ENCODE measurements around the gene IL27RA.

The IL27RA gene

DNA sequence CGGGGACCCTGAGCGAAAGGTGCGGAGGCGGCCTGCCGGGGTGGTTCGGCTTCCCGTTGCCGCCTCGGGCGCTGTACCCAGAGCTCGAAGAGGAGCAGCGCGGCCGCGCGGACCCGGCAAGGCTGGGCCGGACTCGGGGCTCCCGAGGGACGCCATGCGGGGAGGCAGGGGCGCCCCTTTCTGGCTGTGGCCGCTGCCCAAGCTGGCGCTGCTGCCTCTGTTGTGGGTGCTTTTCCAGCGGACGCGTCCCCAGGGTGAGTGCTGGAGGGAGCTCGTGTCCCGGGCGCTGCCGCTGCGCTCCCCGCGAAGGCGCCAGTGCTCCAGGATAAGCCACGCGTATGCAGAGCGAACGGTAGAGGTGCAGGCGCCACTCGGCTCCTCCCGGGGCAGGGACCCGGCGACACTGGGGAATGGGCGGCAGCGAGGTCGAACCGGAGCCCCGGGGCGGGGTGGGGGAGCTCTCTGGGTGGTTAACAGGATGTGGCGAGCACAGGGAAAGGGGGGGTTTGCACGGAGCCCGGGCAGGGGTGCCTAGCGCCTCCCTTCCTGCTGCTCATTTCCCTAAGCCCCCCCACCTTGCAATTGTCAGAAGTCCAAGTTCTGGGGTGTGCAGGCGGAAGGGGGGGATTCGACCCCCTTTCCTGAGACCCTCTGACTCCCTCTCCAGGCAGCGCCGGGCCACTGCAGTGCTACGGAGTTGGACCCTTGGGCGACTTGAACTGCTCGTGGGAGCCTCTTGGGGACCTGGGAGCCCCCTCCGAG, at the start of gene IL27RA:
IL27RA (plus strand) TSS at position 44 of the 762 bp plus-strand sequence; CDS start at position 155, 111 bp downstream.
- peak; percentile 17 to 23 for DNase-seq (ENCODE audit: low read depth in 2 of 2)

DNA sequence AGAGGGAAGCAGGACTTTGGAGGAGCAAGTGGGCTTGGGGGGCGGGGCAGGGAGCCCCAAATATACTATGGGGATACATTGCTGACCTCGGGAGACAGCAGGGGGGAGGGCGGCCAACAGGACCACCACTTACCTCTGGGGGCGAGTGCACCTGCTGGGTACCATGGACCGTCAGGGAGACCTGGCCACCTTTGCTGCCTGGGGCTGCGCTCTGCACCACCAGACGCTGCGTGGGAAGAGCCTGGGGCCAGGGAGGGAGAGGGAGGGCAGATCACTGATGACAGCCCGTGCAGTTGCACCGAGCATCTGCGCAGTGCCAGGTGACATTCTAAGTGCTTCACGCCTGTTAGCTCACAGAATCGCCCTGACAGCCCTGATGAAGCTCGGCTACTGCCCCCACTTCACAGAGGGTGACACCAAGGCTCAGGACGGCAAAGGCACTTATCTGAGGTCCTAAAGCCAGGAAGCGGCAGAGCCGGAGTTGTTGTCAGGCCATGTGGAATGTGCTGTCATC, 49.5 kb upstream of the IL27RA start:
- no peak for DNase-seq (ENCODE audit: low read depth in 2 of 2)

DNA sequence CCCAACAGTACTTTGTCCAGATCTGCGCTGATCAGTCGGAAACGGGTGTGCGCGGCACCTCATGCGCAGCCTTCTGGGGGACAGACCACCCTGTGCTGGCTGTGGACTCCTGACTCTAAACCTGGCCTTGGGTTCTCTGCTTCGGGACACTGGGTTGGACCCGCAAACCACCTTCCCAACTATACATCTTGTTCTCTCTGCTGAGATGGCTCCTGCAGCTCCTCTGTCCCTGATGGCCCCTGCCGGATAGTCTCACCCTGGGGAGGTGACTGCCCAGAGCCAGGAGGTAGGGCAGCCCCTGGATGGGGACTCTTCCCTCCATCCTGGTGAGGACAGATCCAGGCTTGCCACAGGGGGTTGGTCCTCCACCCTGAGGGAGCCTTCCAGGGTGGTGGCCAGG, 48.8 kb upstream of the IL27RA start:
- no peak for DNase-seq (ENCODE audit: low read depth in 2 of 2)

DNA sequence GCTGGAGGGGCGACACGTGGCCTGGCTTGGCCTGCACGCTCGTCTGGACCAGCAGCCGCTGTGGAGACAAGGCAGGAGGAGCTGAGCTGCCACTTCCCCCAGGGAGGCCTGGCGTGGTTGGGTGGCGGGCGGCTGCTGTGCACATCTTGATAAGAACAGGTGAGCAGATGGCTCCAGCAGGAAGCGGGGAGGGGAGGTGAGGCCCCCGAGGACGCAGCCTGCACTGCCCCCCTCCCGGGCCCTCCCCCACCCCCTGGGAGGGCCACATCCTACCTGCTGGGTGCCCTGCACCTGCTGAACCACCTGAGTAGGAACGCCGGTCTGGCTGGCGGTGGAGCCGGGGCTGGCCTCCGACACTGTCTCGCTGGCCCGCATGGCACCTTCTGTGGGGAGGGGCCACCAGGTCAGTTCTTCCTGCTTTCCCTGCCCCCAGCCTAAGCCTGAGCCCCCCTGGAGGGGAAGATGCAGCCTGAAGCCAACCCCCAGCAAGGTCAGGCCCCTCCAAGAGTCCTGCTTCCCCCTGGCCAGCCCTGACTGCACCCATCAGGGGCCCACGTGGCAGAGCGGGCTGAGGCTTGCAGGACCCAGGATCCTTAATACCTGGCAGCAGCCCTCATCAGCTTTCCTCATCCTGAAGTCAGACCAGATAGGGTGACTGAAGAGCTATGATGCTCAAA, 48.2 kb upstream of the IL27RA start:
- no peak for DNase-seq (ENCODE audit: low read depth in 2 of 2)

DNA sequence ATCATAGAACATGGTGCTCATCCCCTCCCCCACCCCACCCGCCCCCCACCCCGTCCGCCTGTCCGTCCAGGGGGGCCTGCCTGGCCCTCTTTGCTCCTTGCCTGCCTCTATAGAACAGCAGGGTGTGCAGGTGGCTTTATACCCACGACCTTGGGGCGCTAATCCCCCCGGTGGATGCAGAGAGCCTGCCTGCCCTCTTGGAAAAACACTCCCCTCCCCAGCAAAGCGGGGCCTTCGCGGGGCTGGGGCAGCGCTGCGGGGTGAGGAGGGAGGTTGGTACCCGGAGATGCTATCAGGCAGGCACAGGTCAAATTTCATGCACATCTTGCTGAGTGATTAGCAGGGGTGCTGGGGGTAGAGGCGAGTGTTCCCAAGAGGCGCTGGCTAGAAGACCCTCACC, 47.4 kb upstream of the IL27RA start:
- DNase-seq (ENCODE audit: low read depth in 2 of 2) = no peak

DNA sequence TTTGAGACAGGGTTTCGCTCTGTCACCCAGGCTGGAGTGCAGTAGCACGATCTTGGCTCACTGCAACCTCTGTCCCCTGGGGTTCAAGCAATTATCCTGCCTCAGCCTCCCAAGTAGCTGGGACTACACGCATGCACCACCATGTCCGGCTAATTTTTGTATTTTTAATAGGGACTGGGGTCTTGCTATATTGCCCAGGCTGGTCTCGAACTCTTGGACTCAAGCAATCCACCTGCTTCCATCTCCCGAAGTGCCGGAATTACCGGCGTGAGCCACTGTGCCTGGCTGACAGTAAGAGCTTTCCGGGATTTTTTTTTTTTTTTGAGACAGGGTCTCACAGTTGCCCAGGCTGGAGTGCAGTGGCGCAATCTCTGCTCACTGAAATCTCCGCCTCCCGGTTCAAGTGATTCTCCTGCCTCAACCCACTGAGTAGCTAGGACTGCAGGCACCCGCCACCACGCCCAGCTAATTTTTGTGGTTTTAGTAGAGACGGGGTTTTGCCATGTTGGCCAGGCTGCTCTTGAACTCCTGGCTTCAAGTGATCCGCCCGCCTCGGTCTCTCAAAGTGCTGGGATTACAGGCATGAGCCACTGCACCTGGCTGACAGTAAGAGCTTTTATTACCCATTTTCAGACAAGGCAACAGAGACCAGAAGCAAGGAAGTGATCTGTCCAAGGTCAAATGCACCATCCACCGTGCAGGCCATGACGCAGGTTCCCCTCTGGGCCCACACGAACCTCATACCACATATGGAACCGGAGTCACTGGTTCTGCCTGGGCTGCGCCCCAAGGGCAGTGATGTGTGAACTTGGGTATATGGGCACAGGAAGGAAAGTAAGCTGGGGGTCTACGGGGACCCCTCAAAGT, 46.5 kb upstream of the IL27RA start:
- DNase-seq (ENCODE audit: low read depth in 2 of 2) = no peak

DNA sequence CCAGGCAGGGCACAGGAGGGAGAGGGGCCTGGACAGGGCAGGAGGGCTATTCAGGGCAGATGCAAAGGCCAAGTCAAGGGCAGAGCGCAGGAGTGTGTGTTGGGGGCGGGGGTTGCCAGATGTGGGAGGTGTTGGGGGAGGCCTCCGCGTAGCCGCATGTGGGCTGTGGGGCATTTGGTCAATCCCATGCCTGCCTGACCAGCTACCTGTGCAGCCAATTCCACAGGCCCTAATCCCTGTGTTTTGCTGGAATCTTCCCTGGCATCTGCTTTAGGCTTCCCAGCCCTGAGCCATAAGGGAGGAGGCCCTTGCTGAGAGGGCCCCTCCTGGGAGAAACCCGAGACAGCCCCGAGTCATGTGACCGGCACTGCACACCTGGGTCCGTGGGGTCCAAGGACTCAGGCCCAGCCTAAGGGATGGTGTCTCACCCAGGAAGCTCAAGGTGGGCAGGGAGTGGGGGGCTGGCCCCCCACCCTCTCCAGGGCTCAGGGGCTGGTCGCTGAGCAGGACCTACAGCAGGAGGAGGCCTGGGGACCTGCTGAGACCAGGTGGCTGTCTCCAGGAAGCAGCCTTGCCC, 45.7 kb upstream of the IL27RA start:
- DNase-seq (ENCODE audit: low read depth in 2 of 2) = no peak

DNA sequence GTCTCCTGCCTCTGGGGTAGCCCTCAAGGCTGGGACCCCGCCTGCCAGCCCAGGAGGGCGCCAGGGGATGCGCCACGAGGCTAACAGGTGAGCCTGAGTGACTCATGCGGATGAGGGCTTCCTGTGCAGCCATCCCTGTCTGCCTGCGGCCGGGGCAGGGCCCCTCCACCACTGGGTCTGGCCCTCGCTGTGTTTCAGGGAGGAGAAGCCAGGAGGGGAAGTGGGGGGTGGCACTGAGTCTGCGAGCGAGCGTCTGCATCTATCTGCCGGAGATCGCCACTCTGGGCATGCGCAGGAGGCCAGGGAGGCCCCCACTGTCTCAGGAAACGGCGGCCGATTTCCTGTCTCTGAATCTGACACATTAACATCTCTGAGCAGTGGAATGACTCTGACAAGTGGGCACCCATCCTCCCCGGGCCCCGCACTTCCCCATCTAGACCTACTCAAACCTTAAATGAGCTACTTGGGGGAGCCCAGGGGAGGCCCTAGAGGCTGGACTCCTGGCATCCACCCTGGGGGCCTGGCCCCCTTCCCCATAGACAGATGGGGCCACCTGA, 45.1 kb upstream of the IL27RA start:
- DNase-seq (ENCODE audit: low read depth in 2 of 2) = peak; percentile 64

DNA sequence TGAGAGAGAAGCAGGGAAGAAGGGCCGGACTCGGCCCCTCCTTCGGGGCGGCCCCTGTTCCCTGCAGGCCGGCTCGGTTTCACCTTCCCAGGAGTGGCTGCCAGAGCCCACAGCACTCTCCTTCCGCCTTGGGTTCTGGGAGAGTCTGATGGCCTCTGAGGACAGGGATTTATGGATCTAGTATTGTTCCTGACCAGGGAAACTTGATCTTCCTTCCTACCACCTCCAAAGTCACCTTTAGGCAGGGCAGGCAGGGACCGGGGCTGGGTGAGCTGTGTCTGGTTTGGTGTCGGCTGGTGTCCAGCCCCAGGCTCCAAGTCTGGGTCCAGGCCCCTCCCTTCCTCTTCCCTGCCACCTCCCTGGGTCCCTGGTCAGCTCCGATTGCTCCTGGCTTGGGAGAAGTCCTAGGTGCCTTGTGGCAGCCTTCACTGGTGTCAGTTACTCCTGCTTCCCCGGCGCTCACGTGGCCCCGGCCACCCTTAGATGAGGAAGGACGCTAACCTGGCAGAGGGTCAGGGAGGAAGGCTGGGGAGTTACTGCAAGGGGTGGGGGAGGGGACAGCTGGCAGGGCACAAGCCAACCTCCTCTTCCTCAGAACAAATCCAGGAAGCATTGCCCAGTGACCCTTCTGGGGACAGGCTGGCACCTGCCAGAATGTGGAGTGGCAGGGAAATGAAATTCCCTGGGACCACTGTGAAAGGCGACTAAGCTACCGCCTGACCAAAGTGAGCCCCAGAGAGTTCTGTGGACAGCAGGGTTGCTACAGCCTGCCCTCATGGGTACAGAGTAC, 44.3 kb upstream of the IL27RA start:
- no peak for DNase-seq (ENCODE audit: low read depth in 2 of 2)

DNA sequence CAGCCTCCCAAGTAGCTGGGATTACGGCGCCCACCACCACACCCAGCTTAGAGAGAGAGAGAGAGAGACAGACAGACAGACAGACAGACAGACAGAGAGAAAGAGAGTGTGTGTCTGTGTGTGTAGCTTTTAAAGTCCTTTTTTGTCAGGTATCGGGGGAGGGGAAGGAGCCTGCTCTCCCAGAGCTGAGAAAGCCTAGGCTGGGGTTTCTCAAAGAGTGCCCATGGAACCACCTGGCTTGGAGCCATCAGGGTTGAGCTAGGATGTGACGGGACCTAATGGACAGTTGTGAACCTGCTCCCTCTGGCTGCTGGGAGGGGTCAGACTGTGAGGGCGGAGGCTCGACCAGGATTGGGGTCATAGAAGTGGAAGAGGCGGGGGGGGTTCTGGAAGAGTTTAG, 42.1 kb upstream of the IL27RA start:
- no peak for DNase-seq (ENCODE audit: low read depth in 2 of 2)

DNA sequence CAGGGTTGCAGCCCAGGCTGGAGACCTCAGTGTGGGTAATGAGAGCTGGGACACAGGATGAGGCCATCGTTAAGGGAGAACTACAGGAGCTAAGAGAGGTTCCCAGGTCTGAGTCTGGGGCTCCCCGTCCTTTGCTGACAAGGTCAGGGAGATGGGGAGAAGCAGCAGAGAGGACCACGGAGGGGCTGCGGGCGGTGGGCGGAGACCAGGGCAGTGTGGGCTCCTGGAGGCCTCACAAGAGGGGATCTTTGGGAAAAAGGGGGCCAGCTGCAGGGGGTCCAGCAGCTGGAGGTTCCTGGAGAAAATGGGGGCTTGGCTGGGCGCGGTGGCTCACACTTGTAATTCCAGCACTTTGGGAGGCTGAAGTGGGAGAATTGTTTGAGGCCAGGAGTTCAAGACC, 41.5 kb upstream of the IL27RA start:
- DNase-seq (ENCODE audit: low read depth in 2 of 2) = no peak

DNA sequence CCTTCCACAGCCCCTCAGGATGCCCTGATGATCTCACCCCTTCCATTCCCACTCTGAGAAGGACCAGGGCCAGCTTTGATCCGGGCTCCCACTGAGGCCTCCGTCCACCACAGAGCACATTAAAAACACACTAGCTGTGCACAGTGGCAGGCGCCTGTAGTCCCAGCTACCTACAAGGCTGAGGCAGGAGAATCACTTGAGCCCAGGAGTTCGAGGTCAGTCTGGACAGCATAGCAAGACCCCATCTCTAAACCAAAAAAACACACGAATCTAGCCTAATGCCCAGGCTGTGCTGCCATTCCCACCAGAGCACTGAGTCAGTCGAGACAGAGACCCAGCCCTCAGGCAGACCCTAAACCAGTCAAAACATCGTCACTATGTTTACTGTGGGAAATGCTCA, 39.5 kb upstream of the IL27RA start:
- no peak for DNase-seq (ENCODE audit: low read depth in 2 of 2)

DNA sequence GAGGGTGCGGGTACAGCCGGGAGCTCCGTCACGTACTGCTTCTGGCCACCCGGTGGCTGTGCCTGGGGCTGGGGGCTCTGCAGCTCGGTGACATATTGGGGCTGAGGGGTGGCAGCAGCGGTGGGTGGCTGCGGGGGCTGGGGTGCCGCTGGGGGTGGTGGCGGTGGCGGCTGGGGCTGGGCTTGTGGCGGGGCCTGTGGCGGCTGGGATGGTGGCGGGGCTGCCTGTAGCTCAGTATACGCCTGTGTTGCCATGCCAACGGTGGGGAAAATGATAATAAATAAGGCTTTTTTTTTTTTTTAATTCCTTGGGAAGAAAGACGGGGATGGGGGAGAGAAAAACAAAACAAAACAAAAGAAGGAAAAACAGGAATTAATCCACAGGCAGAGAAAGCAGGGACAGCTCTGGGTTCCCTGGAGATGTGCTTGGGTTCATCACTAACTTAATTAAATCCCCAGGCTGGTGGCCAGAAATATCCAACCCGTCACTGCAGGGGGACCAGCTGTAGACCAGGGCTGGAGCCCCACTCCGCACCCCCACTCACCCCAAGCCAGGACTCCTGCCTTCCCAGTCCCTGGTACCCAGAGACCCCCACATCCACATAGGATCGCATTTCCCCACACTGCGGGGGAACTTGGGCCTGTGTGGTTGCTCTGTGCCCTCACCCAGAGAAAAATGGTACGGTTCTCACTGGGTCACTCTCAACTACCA, 37.8 kb upstream of the IL27RA start:
- DNase-seq (ENCODE audit: low read depth in 2 of 2) = no peak

DNA sequence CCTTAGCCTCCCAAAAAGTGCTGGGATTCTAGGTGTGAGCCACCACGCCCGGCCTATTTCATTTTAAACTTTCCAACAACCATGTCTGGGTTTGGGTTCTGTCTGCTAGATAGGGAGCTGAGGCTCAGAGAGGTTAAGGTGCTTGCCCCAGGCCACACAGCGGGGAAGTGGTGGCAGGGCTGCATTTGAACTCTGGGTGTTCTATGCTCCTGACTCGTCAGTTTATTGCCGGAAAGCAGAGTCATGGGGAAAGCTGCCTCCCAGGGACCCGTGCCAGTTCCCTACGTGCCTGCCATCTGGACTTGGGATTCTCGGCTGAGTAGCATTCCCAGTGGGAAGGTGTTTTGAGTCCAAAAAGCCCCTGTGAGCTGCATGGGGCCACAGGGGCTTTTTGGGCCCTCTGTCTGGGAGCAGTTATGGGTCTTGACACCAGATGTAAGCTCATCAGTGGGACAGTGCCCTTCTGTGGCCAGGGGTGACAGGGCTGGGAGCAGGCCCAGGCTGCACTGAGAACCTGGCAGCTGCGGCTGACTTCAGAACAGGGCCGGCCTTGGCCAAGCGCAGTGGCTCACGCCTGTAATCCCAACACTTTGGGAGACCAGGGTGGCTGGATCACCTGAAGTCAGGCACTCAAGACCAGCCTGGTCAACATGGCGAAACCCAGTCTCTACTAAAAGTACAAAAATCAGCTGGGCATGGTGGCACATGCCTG, 36.4 kb upstream of the IL27RA start:
- DNase-seq (ENCODE audit: low read depth in 2 of 2) = no peak

DNA sequence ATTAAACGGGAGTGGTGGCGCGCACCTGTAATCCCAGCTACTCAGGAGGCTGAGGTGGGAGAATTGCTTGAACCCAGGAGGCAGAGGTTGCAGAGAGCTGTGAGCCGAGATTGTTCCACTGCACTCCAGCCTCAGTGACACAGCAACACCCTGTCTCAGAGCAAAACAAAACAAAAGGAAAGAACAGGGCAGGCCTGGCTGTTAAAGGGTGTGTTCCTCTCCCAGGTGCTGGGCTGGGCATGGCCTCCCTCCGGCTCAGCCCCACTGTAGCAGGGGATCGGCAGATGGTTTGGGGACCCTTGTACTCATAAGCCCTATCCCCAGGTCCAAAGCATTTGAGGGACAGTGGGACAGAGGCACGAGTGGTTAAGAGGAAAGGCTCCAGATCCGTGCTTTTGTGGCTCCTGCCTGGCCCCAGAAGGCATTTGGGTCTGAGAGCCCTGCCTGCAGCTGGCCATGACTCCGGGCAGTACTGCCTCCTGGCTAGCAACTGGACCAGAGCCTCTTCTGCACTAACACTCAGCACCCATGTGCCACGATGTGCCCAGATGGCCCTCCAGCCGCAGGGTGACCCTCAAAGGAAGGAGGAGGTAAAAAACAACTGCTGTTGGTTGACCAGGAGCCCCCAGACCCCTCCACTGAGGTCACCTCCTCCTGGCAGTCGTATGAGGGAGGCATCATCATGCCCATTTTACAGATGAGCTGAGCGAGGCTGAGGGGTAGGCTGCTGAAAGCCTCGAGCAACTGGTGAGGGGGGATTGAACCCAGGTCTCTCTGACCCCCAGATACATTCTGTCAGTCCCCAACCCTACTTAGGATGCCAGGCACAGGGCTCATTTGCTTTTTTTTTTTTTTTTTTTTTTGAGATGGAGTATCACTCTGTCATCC, 35.4 kb upstream of the IL27RA start:
- DNase-seq (ENCODE audit: low read depth in 2 of 2) = no peak

DNA sequence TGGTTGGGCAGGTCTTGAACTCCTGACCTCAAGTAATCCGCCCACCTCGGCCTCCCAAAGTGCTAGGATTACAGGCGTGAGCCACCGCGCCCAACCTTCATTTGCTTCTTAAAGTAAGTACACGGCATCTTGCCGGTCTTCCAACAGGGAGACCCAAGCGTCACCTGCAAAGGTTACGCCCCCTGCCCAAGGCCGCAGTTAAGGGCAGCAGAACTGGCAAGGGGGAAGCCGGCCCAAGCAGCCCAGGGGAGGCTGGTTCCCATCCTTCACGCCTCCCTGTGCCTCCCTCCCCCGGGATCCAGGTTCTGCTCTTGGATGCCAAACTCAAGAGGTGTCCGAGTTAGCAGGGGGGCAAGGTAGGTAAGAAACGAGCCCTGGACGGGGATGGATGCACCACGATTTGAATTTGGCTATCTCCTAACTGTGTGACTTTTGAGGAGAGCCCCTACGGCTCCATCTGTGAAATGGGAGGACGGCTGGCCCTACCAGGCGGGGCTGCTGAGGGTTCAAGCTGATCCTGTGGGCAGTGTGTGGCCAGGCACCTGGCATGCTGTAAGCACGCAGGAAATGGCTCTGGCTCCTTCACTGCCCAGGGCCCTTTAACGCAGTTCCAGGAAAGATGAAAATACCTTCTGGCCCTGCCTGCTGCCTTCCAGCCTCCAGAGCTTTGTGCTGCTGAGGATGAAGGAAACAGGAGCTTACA, 34.5 kb upstream of the IL27RA start:
- no peak for DNase-seq (ENCODE audit: low read depth in 2 of 2)

DNA sequence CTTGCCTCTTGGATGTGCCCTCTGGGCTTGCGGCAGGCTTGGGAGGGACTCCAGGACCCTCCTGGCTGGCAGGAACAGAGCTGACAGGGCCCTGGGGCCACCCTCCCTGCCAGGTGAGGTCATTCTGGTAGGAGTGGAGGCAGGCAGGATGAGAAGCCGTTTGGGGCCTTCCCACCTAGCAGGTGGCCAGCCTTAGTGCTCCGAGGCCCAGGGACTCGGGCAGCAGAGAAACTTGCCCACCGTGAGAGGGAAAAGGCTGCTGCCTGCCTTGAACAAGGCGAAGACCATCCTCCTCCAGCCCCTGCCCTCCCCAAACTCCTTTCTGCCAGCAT, 34.0 kb upstream of the IL27RA start:
- no peak for DNase-seq (ENCODE audit: low read depth in 2 of 2)

DNA sequence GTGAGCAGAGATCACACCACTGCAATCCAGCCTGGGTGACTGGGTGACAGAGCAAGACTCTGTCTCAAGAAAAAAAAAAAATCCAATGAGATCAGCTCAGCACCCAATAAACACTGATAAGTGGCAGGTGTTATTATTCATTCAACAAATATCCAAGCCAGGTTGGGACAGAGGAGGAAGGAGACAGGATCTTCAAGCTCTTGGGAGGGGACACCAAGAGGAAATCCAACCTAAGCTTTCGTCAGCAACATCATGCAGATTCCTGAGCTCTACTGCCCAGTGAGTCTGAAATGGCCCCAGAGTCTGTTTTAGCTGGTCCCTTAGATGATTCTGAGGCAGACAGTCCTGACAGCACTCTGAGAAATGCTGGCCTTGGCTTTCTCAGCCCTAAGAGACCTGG, 33.1 kb upstream of the IL27RA start:
- no peak for DNase-seq (ENCODE audit: low read depth in 2 of 2)
